HG03575 (cell line): ENCODE results near the gene TM4SF1.

Source experiments
- ATAC-seq: cut with Tn5 transposase; IDR thresholded peaks from one replicate; pipeline ENCODE4 v1.9.1; 2021; ENCODE audit not compliant: unreplicated experiment, insufficient number of reproducible peaks, low FRiP score; ENCODE audit errors: extremely low read depth

Gene TM4SF1

DNA sequence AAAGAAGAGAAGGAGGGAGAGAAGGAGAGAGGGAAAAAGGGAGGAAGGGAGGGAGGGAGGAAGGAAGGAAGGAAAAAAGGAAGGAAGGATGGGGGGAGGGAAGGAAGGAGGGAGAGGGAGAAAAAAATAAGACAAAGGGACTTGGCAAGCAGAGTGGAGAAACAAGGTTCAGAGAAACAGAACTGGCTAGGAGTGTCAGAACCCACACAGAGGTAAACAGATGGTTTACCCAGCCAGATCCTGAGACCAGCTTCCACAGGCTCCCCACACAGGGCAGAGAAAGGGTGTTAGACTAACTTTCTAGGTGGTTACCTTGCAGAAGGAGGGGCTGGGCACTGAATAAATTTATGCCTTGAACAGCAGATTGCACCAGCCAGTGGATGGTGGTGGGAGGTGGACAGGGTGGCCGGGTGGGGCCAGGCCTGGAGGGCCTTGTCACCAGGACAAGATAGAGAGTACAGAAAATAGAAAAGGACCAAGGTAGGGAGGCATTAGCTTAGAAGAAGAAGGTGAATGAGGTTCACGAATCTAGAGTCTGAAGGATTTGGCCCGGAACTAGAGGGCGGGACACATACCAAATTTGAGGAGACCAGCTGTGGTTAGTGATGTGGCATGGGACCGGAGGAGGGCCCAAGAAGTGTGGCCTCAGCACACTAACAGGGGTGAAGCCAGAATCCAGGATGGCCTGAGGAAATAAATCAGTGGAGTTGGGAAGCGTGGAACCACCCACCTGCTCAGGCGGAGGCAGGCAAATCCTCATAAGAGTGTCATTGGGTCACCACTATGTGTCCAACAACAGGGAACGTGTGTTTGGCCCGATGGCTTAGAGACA is 1.2 kb upstream of the TM4SF1 start:
- no peak for ATAC-seq

GRCh38 chr3:149376718-149377407 is 586 bp downstream of the TM4SF1 start:
- ATAC-seq = no peak

DNA sequence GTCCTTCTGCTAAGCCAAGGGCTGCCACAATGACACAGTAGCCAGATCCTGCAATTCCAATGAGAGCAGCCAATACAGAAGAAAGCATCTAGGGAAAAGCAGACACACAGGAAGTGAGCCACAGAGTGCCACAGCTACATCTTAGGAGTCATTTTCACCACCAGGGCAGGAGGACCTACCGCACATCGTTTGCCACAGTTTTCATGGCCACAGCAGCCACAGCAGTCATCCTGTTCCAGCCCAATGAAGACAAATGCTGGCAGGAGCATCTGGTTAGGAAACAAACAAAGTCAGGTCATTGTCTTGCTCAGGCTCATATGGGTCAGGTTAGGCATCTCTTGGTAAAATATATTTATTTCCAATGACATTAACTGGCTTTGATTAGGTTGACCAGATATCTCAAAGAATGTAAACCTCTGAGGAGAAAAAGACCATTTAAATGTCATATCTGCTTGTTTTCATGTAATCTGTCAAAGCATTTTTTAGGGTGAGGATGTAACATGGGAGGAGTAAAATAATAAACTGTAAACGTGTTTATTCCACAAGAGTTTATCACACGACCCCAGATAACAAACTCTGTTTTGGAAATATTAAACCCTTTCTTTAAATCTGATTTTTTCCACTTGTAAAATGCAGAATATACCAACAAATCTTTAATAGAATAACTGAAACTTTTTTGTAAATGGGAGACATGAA is 1.8 kb downstream of the TM4SF1 start:
- no peak for ATAC-seq

DNA sequence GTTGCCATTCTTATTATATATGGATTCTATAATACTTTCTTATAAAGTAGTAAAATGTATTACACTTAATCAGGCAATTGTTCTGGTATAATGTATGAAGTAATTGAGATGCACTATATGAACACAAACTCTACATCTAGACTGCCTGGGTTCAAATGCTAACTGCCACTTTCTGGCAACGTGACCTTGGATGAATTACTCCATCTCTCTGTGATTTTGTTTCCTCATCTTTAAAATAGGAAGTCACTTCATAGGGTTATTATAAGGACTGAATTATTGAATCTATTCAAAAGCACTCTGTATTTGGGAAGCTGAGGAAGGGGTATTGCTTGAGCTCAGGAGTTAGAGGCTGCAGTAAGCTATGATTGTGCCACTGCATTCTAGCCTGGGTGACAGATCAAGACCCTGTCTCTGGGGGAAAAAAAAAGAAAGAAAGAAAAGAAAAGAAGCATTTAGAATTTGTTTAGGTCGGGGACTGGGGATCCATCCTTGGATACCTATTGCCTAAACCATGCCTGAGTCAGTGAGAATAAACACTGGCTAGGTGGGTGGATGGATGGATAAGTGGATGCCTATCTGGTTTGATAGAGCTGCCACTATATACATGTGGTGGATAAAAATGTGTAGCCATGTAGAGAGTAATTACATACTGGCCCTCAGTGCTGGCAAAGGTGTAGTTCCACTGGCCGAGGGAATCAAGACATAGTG is 2.5 kb downstream of the TM4SF1 start:
- ATAC-seq = no peak

DNA sequence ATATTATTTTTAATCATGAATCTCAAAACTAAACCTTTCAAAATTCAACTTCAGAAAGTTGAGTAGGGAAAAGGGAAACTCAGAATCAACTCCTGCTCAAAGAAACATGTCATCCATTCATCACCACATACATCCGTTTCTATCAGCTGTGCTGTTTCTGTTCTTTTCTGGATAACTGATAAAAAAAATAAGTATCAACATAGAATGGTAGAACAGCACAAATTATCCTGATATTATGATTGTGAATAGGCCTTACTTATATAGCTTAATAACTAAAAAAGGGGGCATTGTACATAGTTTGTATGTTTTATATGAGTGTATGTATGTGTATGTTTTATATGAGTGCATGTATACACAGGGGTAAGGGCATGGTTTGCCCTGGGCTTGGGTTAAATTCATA is 3.1 kb downstream of the TM4SF1 start:
- no peak for ATAC-seq

DNA sequence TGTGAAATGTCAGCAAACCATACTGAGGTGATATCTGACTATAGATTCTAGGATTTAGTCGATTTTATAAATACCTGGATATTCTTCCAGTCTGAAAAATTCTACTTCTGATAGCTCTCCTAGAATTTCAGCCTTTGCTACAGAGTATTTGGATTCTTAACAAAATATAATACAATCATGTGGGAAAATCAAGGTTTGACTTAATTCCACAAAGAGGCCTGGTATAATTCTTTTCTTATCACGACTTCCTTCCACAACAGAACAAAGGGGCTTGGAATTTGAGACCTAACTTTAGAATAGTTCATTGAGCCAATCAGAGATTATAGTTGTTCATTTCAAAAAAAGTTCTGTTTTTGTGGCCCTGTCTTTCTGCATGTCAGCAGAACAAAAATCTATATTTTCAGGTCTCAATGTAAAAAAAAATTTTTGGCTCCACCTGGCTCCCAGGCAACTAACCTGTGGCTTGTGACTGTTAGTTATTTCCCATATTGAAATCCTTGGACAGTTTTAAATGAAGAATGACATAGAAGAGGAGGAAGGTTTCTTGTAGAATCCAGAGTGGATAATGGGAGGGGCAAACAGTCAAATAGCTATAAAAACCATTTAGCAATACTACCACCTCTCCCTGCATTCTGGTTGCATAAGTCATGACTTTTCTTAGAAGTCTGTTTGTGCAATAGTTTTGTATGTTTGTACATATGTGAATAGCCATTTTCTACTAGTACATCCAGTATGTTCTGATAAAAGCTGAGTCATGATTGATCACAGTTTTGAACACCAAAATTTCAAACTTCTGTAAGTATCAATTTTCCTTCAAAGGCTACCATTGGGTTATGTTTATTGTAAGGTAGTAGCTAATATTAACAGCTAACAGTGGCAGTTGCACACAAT is 4.0 kb downstream of the TM4SF1 start:
- no peak for ATAC-seq

GRCh38 chr3:149371723-149372114 is 5.7 kb downstream of the TM4SF1 start:
- no peak for ATAC-seq

- ATAC-seq = no peak
These were observed 6.3 kb downstream of the TM4SF1 start for GRCh38 chr3:149371001-149371722.

DNA sequence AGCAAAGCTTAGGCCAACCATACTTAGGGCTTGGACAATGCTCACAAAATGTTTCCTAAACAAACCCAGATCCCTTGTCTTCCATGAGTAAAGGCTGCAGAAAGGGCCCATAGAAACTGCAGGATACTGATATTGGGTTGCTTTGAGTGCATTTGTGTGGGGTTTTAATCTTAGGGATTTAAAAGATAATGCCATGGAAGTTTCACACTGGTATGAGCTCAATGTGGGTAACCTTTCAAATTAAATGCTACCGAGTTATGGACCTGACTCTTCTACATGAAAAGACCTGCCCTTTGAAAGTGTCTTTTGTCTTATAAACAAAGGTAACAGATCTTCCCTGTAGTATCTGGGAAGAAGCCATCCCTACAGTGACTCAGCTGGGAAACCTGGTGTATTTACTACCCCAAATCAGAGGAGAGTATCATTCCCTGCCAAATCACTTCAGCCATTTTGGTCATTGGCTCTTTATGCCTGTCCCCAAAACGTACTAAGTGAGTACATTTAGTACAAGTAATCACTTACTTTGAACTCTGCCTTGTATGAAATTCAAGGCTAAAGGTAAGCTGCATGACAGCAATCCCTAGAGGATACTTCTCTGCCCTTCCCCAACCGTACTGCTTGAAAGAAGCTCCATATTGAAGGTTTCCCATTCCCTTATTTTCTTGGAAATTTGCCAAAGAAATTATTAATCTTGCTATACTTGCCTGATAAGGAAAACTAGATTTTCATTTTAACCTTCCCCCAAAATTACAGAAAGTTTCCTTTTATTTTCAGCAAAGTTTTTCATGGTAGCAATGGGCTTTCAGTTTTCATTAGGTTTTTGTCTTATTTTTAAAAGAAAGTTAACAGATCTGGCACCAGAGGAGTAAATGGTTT is 7.2 kb downstream of the TM4SF1 start:
- ATAC-seq = no peak

DNA sequence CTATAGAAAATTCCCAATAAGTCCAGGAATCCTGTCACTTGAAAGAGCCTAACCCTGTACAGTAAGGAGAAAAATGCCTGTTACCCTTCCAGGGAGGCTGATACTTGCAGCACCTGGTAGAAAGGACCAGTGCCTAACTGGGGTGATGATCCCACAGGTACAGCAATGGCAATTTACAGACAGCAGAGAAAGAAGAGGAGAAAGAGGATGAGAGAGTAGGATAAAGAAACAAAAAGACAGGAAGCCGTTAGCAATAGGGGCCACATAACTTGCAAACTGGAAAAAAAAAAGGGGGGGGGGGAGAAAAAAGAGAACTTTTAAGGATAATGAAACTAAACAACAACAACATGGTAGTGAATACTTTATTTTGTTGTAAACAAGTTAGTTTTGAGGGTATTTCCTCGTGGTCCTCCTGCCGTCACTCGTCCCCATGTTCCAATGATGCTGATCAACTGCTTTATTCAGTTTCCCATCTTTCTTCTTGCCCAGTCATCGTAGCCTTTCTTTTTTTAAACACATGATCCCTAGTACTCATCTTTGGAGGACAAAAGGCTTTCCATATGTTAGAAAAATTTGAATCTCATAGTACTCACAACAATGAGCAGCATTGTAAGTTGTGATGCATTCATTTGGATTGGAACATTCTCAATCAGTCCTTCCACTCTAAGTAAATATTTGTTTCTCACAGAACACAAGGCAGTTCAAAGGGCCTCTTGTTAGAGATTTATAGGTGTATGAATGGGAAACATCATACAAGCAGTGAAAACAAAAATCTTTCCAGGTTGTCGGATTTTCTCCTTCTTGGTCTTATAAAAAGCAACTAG is 8.6 kb downstream of the TM4SF1 start:
- no peak for ATAC-seq

- no peak for ATAC-seq
These were observed 9.2 kb downstream of the TM4SF1 start for GRCh38 chr3:149368201-149368673.

DNA sequence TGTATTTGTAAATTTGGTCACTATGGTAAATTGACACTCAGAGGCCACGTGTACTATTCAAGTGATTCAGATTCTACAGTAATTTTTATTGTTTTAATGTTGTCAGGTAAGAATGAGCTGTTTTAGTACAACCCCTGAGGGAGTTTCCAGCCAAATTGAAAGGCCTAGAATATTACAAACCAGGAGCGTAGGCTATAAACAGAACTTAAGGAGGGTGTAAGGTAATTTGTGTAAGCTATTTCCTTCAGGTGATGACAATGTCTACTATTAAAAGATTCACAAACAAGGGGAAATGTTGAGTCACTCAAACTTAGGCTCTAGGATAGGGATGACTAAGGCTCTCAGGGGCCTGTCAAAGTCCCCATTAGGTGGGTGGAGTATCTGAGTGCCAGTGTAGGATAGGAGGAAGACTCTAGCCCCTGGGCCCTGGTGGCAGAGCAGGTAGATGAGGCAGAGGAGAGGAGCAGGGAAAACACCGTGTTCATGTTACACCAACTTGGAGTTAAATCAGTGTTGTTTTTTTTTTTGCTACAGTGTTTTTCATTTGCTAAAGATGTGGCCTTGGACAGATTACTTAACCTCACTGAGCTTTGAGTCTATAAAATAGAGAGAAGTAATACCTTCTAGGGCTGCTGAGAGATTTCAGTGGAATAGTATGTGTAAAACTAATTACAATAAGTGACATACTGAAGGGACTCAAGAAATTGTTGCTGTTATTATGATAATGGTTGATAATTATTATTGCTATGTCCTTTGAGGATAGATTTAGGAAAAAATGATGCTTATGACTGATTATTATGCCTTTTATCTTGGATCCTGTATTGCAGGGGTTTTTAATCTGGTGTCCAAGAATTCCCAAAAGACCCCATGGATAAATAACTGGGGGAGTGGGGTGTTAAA is 10.3 kb downstream of the TM4SF1 start:
- no peak for ATAC-seq

- no peak for ATAC-seq
These were observed 11.4 kb downstream of the TM4SF1 start for GRCh38 chr3:149366031-149366430.

DNA sequence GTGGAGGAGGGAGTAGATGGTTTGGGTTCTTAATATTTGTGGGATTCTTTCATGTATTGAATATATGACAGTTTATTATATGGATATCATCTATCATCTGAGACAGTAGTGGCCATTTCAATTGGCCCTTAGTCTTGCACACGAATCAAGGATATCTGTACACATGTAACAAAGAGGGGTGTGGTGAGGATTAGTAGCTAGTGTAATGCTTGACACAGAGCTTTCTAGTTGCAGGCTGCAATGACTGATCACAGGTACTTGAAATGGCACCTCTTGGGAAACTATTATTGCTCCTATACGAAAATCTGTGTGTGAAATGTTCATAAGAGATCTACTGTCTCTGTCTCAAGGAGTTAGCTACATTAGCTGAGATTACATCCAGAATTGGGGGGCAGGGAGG is 12.8 kb downstream of the TM4SF1 start:
- ATAC-seq = no peak

DNA sequence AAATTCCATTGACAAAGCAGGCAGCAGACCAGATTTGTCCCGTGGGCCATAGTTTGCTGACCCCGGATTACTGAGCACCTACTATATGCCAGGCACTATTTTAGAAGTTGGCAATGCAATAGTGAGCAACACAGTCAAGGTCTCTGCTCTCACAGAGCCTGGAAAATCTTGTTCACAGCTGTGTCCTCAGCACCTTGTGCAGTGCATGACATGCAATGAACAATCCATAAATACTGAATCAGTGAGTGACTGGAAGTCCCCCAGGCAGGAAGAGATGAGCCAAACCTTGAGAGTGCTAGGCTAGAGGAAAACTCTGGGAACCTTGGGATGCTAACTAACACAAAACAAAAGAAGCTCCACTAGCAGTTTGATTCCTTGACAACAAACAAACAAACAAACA is 14.4 kb downstream of the TM4SF1 start:
- no peak for ATAC-seq
